K562 (cell line): Measurements from ENCODE around the gene MAP4. TPM values are rescaled to one million over a fixed set of nuclear protein-coding genes. Genes with fewer than 3 reads are reported as not detected.

Source experiments
- ATAC-seq: fragments of 200-7000 bp; cut with Tn5 transposase; 3 replicates; pipeline ENCODE4 v1.9.1; 2020; ENCODE audit warnings: moderate library complexity
- BruUV-seq: library from RNA; stranded (reverse); fragments of 400-500 nt; replicated peaks from 2 replicates; lab custom pipeline; 2021; lab: Mats Ljungman, UMichigan
- CTCF ChIA-PET: fragments of 300-600 bp; formaldehyde crosslinking; extraction: SDS; loops from one replicate; lab custom pipeline; 2021; ENCODE audit warnings: low intra/inter-chr PET ratio; lab: Yijun Ruan, JAX
- POLR2A ChIA-PET: fragments of 300-600, 350-650 bp; sonication (Branson Sonifier 250); formaldehyde crosslinking; extraction: SDS; loops from one replicate; lab custom pipeline; 2021; ENCODE audit warnings: antibody characterized with exemption, inconsistent platforms; lab: Yijun Ruan, JAX
- DNase-seq, 4 experiments: peaks; one replicate each; pipeline versions ENCODE4 v3.0.0 to v3.0.0-alpha.2; 2011 to 2018; ENCODE audit warnings: low spot score in 3 of 4, mixed read lengths in 3 of 4; ENCODE audit errors: extremely low read depth in 1 of 4
- FAIRE-seq: peaks from 2 replicates; lab custom pipeline; 2011; peaks lifted over from hg19 to GRCh38; lab: Jason Lieb, UNC
- H2AFZ ChIP-seq: 2 replicates; pipeline ENCODE4 v1.6.0; 2011; ENCODE audit warnings: low read depth, low read length, control low read depth, inconsistent platforms
- H3K27ac ChIP-seq: fragments of 200-600 bp; 3 replicates; pipeline ENCODE4 v1.8.0; 2011; ENCODE audit warnings: low read depth, mild to moderate bottlenecking, control low read depth, inconsistent platforms, low read length, moderate library complexity, mixed read lengths; ENCODE audit errors: extremely low read depth
- H3K27me3 ChIP-seq, 2 experiments: fragments of 300-600 bp in 1 of 2; 2 replicates in 1 of 2; 3 replicates in 1 of 2; pipeline versions ENCODE4 v1.6.0 to v1.8.0; 2011; ENCODE audit warnings: inconsistent platforms in 2 of 2, low read length in 2 of 2, mild to moderate bottlenecking in 1 of 2, mixed read lengths in 1 of 2, moderate library complexity in 1 of 2; ENCODE audit not compliant: control insufficient read depth in 2 of 2, insufficient read depth in 2 of 2
- H3K36me3 ChIP-seq: fragments of 300-600 bp; 3 replicates; pipeline ENCODE4 v1.8.0; 2011; ENCODE audit warnings: mild to moderate bottlenecking, low read length, inconsistent platforms; ENCODE audit not compliant: control insufficient read depth, insufficient read depth
- H3K4me1 ChIP-seq, 2 experiments: fragments of 200-600 bp in 1 of 2; replicated peaks in 1 of 2; 2 replicates in 1 of 2; 3 replicates in 1 of 2; pipeline versions ENCODE4 v1.5.1 to v1.8.0; 2011; ENCODE audit warnings: inconsistent platforms in 2 of 2, low read length in 2 of 2, mild to moderate bottlenecking in 1 of 2, mixed read lengths in 1 of 2, moderate library complexity in 1 of 2; ENCODE audit not compliant: control insufficient read depth in 2 of 2, insufficient read depth in 2 of 2
- H3K4me2 ChIP-seq: 2 replicates; pipeline ENCODE4 v1.6.1; 2011; ENCODE audit warnings: low read length, control low read depth, inconsistent platforms, mixed read lengths; ENCODE audit not compliant: insufficient read depth
- H3K4me3 ChIP-seq: fragments of 200-600 bp; sonication (generic), shearing (Covaris generic); 2 replicates; pipeline ENCODE4 v1.5.1; 2016; ENCODE audit warnings: control low read depth, inconsistent platforms
- H3K79me2 ChIP-seq: fragments of 200-600 bp; 3 replicates; pipeline ENCODE4 v1.8.0; 2011; ENCODE audit warnings: low read length, inconsistent platforms; ENCODE audit not compliant: control insufficient read depth, insufficient read depth
- H3K9ac ChIP-seq, 2 experiments: 2 replicates each; pipeline versions ENCODE4 v1.6.0 to v1.6.1; 2011; ENCODE audit warnings: low read depth in 2 of 2, low read length in 2 of 2, control low read depth in 1 of 2, inconsistent platforms in 1 of 2, mild to moderate bottlenecking in 1 of 2, mixed read lengths in 1 of 2; ENCODE audit not compliant: insufficient read depth in 1 of 2
- H3K9me1 ChIP-seq: one replicate; pipeline ENCODE4 v1.6.0; 2011; ENCODE audit warnings: inconsistent platforms, mild to moderate bottlenecking, low read length, moderate library complexity; ENCODE audit not compliant: control insufficient read depth, insufficient read depth
- H3K9me3 ChIP-seq: replicated peaks from 2 replicates; pipeline ENCODE4 v1.5.1; 2011; ENCODE audit warnings: low read depth, low read length, inconsistent platforms; ENCODE audit not compliant: control insufficient read depth, insufficient read depth
- H4K20me1 ChIP-seq: replicated peaks from 2 replicates; pipeline ENCODE4 v1.6.1; 2011; ENCODE audit warnings: low read length, inconsistent platforms, mixed read lengths; ENCODE audit not compliant: control insufficient read depth, insufficient read depth
- CBFA2T2 ChIP-seq: fragments of 450-650 bp; conservative IDR thresholded peaks from 2 replicates; pipeline ENCODE4 v1.6.1; 2017; ENCODE audit warnings: mild to moderate bottlenecking
- DACH1 ChIP-seq: fragments of 450-650 bp; IDR thresholded peaks from 2 replicates; pipeline ENCODE4 v1.6.1; 2018; ENCODE audit not compliant: partially characterized antibody
- ETS1 ChIP-seq: conservative IDR thresholded peaks from 2 replicates; pipeline ENCODE4 v1.6.1; 2011; ENCODE audit warnings: low read depth, mild to moderate bottlenecking, low read length; ENCODE audit not compliant: control insufficient read depth
- GABPB1 ChIP-seq: sonication (generic); formaldehyde crosslinking; IDR thresholded peaks from 2 replicates; pipeline ENCODE4 v1.8.0; 2022; ENCODE audit warnings: mild to moderate bottlenecking, missing genetic modification reagents
- HDAC1 ChIP-seq, 2 experiments: fragments of 450-650 bp; IDR thresholded peaks; 2 replicates each; pipeline ENCODE4 v1.6.1; 2016 to 2017; ENCODE audit warnings: inconsistent platforms in 1 of 2, mild to moderate bottlenecking in 1 of 2, moderate library complexity in 1 of 2
- KDM1A ChIP-seq, 2 experiments: fragments of 450-650 bp; IDR thresholded peaks; 2 replicates each; pipeline ENCODE4 v1.6.1; 2016; ENCODE audit warnings: mild to moderate bottlenecking in 2 of 2
- MAFG ChIP-seq: fragments of 450-650 bp; conservative IDR thresholded peaks from 2 replicates; pipeline ENCODE4 v1.6.1; 2016; ENCODE audit warnings: missing genetic modification characterization, missing compliant biosample characterization
- MEF2A ChIP-seq: IDR thresholded peaks from 2 replicates; pipeline ENCODE4 v1.6.1; 2011; ENCODE audit warnings: low read depth, mild to moderate bottlenecking, low read length, moderate library complexity; ENCODE audit not compliant: control insufficient read depth
- POLR2AphosphoS5 ChIP-seq: IDR thresholded peaks from 2 replicates; pipeline ENCODE4 v1.6.1; 2011; ENCODE audit warnings: mild to moderate bottlenecking, low read depth, low read length, moderate library complexity; ENCODE audit not compliant: control insufficient read depth, insufficient read depth
- RBM39 ChIP-seq: fragments of 200-400 bp; formaldehyde crosslinking; optimal IDR thresholded peaks from 2 replicates; pipeline ENCODE3; 2018; ENCODE audit warnings: low read depth, low read length
- TFE3 ChIP-seq: fragments of 450-650 bp; formaldehyde crosslinking; IDR thresholded peaks from 2 replicates; pipeline ENCODE4 v1.4.0; 2020; ENCODE audit warnings: mild to moderate bottlenecking, mixed read lengths
- TRIM28 ChIP-seq: fragments of 450-650 bp; IDR thresholded peaks from 2 replicates; pipeline ENCODE4 v1.6.1; 2017
- ZBTB8A ChIP-seq: fragments of 450-650 bp; IDR thresholded peaks from 2 replicates; pipeline ENCODE4 v1.6.1; 2018; ENCODE audit warnings: mild to moderate bottlenecking, moderate library complexity; ENCODE audit not compliant: partially characterized antibody
- ZNF165 ChIP-seq: fragments of 250-450 bp; sonication (Bioruptor Pico); IDR thresholded peaks from 2 replicates; pipeline ENCODE4 v1.4.0; 2020; ENCODE audit warnings: borderline replicate concordance
- WGBS: fragments of 100-300 bp; shearing (Covaris generic); methylation state at CpG from one replicate; pipeline ENCODE4 v1.1.6; 2016; ENCODE audit warnings: low coverage, mixed read lengths; ENCODE audit not compliant: insufficient coverage; ENCODE audit errors: missing lambda C conversion rate; 5-methylcytosine and 5-hydroxymethylcytosine counted together
- in situ Hi-C: fragments of 300-500 bp; cut with MboI; formaldehyde crosslinking; loops from 4 replicates; pipeline ENCODE4 v1.15.0; 2018; ENCODE audit warnings: inconsistent platforms, mixed read lengths
- intact Hi-C: fragments of 100-400 bp; cut with micrococcal nuclease; formaldehyde crosslinking; loops from 2 replicates; pipeline ENCODE4 v1.14.2; 2022
- polyA plus RNA-seq, 8 experiments: library from polyadenylated mRNA; depleted of rRNA in 4 of 8; stranded (reverse) in 5 of 8; unstranded in 3 of 8; fragments of >200 nt; fragmentation: Nextera tagmentation in 2 of 8; fragmentation: Illumina TruSeq in 1 of 8; extraction: Ambion mirVana in 2 of 8; extraction: Trizol in 1 of 8; gene quantifications; 2 replicates each; pipeline versions ENCODE4 v1.2.1 to v1.2.3, GENCODE V29; 2011 to 2014; ENCODE audit warnings: inconsistent platforms in 1 of 8, missing spikeins in 1 of 8
- total RNA-seq, 7 experiments: library from RNA; depleted of rRNA in 6 of 7; stranded (reverse); fragments of >200 nt in 6 of 7; fragmentation: Illumina TruSeq in 2 of 7; extraction: Trizol in 2 of 7; gene quantifications; 2 replicates each; pipeline versions ENCODE4 v1.2.1 to v1.2.3, GENCODE V29; 2011 to 2021; ENCODE audit warnings: low replicate concordance in 1 of 7

MAP4 gene
- total and polyA plus RNA-seq, 9 of the 15 experiments (the other 6 are each of a cell fraction or from before 2014, with no cell fraction given), result 13.3 to 141 (median 36.8) TPM

DNA sequence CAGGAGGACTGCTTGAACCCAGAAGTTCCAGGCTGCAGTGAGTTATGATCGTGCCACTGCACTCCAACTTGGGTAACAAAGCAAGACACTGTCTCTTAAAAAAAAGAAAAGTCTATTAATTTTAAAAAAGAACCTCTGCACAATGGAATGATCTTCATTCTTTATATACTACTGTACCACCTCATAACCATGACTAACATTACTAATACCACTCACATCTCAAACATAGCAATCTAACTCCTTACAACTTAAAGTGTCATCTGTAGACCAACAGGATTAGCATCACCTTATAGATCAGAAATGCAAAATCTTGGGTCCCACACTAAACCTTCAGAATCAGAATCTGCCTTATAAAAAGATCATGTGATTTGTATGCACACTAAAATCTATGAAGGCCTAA lies 48.8 kb upstream of the MAP4 start:
- Histone ChIP-seq H2AFZ (no peak overlapping the region), H3K4me3 (no peak overlapping the region), H3K27me3 (no peaks in the 10 kb centered on the region), H3K9ac (no peak overlapping the region), H3K4me2 (no peak overlapping the region), H3K9me3 (no peaks in the 10 kb centered on the region), H3K79me2 (peaks cover 62% of the 10 kb centered on the region), H4K20me1 (no peaks in the 10 kb centered on the region; the same call in 1 of the 2 replicates), H3K27ac (no peak overlapping the region), H3K4me1 (peaks cover 0 to 4% of the 10 kb centered on the region in 2 experiments; a peak in 2 of 5 replicates), H3K9me1 (no peaks in the 10 kb centered on the region), H3K36me3 (peaks cover 12% of the 10 kb centered on the region; the same call in 2 of the 3 replicates)
- TF ChIP-seq TFE3 (CRISPR knock-in tag) (peak; percentile 42), RBM39 (no peak)
- in situ Hi-C loops (no loop called here), intact Hi-C loops (no loop called here)
- no TSS peak for BruUV-seq
- CTCF ChIA-PET, result no interaction called here
- no peak for DNase-seq
- FAIRE-seq, result no peak
- POLR2A ChIA-PET, result no interaction called here
- no peak for ATAC-seq
- 86% methylated on average over 1 of the region's 1 CpG for WGBS

- Histone ChIP-seq H3K9ac (no peak overlapping the region), H3K36me3 (peaks cover 9% of the 10 kb centered on the region; the same call in 2 of the 3 replicates), H3K27ac (no peak overlapping the region), H3K79me2 (peaks cover 62% of the 10 kb centered on the region), H2AFZ (no peak overlapping the region), H3K27me3 (no peaks in the 10 kb centered on the region), H3K4me2 (no peak overlapping the region), H3K4me1 (peaks cover 0 to 4% of the 10 kb centered on the region in 2 experiments; a peak in 2 of 5 replicates), H4K20me1 (no peaks in the 10 kb centered on the region; the same call in 1 of the 2 replicates), H3K4me3 (no peak overlapping the region), H3K9me1 (no peaks in the 10 kb centered on the region), H3K9me3 (no peaks in the 10 kb centered on the region)
- BruUV-seq, result no TSS peak
- ChIA-PET POLR2A (interaction anchor here (0.6 to 1.2 kb wide), 3 partner anchors 24 to 224 kb away, joined by 3 to 4 read pairs (median 3); no protein-coding TSS in a partner anchor), CTCF (no interaction called here)
- WGBS, result 32% methylated on average over 3 of the region's 3 CpGs
- intact Hi-C loops, result no loop called here
- FAIRE-seq, result no peak
- no peak for DNase-seq
- no peak; the same call in 2 of the 3 replicates for ATAC-seq
- in situ Hi-C loops, result no loop called here
- TF ChIP-seq ZNF165 (CRISPR knock-in tag) (no peak), HDAC1 (IDR thresholded peaks at IDR 0.05) (no peak), CBFA2T2 (no peak), ETS1 (no peak), KDM1A (IDR thresholded peaks at IDR 0.05) (peak; percentile 53 to 67; a peak in 3 of 4 replicates), ZBTB8A (no peak), TRIM28 (no peak), MAFG (tag) (0 out of 2 replicates have a peak, but pooled peaks have one; percentile 24), GABPB1 (no peak), DACH1 (no peak), MEF2A (no peak), POLR2AphosphoS5 (no peak)
Observed at GRCh38 chr3:48064292-48064829, 48.1 kb upstream of the MAP4 start.
